Activated T-cell treated with anti-CD3 and anti-CD28 coated beads, Interleukin-2, amount 50 U/mL, for 4 hours (primary cell): ENCODE data around the gene POLR2M. TPM values are rescaled to one million over a fixed set of nuclear protein-coding genes. Genes with fewer than 3 reads are reported as not detected.
A peak's percentile ranks its signal among the peaks of the same experiment; 100 is the strongest.

Source experiments
- ATAC-seq, 2 donors: fragments of 200-7000 bp; cut with Tn5 transposase; one replicate each; pipeline ENCODE4 v1.10.0; 2021
- DNase-seq: peaks from one replicate; pipeline ENCODE4 v3.0.0-alpha.2; 2020
- H3K27me3 Mint-ChIP-seq: one replicate; pipeline ENCODE4 v1.8.0; 2021; ENCODE audit warnings: low read depth, mixed read lengths
- H3K36me3 Mint-ChIP-seq: one replicate; pipeline ENCODE4 v1.8.0; 2022; ENCODE audit warnings: mixed read lengths; ENCODE audit not compliant: insufficient read depth
- H3K4me1 Mint-ChIP-seq: one replicate; pipeline ENCODE4 v1.8.0; 2021; ENCODE audit warnings: low read depth, mixed read lengths
- H3K4me3 Mint-ChIP-seq: one replicate; pipeline ENCODE4 v1.8.0; 2021; ENCODE audit warnings: mild to moderate bottlenecking, moderate library complexity, mixed read lengths
- H3K9me3 Mint-ChIP-seq: one replicate; pipeline ENCODE4 v1.8.0; 2021; ENCODE audit warnings: mixed read lengths
- total RNA-seq, 3 donors: library from RNA; stranded (reverse); gene quantifications; one replicate each; pipeline ENCODE4 v1.2.1, GENCODE V29; 2021

The POLR2M gene
- total RNA-seq, result 10 to 100 TPM; 69.4 to 80.3 (median 74.1) TPM

DNA sequence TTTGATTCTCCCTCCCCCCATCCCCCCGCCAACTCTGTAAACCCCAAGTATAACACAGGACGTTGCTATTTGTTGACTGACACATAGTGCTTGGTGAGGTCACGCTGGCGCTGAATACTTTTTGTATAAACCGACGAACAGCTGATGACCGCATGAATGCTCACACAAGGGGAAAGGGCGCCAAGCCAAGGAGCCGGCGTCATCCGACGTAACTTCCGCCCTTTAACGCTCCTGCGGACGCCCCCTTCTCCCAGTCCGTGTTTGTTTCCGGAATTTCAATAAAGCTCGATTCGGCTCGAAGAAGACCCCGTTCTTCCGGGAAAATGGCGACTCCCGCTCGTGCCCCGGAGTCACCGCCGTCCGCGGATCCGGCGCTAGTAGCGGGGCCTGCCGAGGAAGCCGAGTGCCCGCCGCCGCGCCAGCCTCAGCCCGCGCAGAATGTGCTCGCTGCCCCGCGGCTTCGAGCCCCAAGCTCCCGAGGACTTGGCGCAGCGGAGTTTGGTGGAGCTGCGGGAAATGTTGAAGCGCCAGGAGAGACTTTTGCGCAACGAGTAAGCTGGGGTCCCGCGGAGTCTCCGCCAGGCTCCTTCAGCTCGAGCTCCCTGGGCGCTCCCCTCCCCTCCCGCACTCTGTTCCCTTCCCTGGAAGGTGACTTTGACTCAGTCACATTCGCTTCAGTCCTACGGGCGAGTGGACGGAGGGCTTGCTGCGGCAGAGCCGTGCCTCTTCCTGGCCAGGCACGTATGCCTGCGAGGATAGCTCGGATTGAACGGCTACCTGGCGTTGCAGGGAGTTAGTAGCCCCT, at the start of gene POLR2M:
TSS of gene POLR2M (plus strand) at position 310 of the 805 bp plus-strand sequence. CDS start at position 439, 129 bp downstream.
- Mint-ChIP-seq H3K4me1 (peaks cover 74% of the 10 kb centered on the region), H3K9me3 (no peaks in the 10 kb centered on the region), H3K36me3 (peaks cover 22% of the 10 kb centered on the region), H3K4me3 (peak within 1 kb of the TSS; percentile 94), H3K27me3 (no peaks in the 10 kb centered on the region)
- peak; percentile 94 for ATAC-seq
- DNase-seq, result peak; percentile 85

DNA sequence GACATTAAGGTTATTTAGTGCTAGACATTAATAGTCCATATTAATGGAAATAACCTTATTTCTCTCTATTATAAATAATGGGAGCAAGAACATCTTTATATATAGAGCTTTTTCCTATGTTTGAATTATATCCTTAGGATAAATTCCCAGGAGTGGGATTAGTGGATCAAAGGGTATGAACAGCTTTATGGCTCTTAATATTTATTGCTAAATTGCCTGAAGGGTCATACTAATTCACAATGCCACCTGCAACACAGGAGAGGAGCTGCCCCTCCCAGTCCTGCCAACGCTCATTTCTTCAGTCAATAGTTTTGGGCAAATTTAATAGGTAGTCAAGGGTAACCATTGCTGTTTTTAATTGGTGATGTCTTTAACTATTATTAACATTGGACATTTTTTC, 48.9 kb upstream of the POLR2M start:
- Mint-ChIP-seq H3K4me3 (no peak overlapping the region), H3K9me3 (no peaks in the 10 kb centered on the region)
- DNase-seq, result no peak

DNA sequence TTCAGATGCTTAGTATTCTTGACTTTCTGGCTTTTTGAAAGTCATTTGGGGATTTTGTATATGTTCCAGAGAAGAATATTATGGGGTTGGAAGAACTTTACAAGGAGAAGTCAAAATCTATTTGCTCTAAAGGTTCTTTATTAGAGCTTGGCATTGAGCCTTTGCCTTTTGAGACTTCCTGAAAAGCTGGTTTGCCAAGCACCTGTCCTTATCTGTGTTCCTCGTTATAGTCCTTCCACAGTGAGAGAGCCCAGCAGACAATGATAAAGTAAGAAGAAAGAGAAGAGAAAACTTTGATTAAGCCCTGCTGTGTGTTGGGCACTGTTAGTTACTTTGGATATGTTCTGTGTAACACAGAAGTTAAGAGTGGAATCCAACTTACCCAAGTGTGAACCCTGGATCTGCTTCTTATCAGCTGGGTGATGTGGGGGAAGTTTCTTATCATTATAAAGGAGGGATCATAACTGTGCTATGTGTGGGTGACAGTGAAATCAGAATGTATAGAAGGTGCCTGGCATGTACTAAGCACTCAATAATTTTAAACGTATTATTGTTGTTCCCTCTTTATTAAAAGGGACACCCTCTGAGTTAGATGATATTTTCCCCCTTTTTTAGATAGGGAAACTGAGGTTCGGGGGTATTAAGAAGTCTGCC, 44.3 kb upstream of the POLR2M start:
- Mint-ChIP-seq H3K4me3 (no peak overlapping the region), H3K9me3 (no peaks in the 10 kb centered on the region), H3K27me3 (peaks cover 7% of the 10 kb centered on the region), H3K4me1 (no peaks in the 10 kb centered on the region), H3K36me3 (no peaks in the 10 kb centered on the region)
- ATAC-seq, result no peak
- DNase-seq, result no peak

More for the DNA sequence above, 48.9 kb upstream of the POLR2M start:
- peaks cover 7% of the 10 kb centered on the region for H3K27me3 Mint-ChIP-seq
- H3K36me3 Mint-ChIP-seq, result no peaks in the 10 kb centered on the region
- no peak for ATAC-seq
- H3K4me1 Mint-ChIP-seq, result no peaks in the 10 kb centered on the region

DNA sequence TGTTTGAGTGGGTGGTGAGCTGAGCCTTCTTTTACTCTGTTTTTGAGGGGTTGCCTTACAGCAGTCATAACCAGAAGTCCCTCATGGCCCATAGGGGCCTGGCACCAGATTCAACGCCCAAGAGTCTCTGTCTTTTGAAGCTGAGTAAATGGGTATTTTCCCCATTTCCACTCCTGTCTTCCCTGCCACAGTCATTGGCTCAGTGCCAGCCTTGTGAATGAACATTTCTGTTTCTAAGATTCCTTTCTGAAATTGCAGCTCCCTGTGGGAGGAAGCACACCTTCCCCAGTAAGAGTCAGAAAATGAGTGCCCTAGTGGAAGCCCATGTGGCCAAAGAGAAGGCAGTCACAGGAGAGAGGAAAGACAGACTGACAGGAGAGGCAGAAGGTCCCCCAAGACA, 43.7 kb upstream of the POLR2M start:
- DNase-seq, result no peak
- H3K27me3 Mint-ChIP-seq, result peaks cover 9% of the 10 kb centered on the region
- H3K4me1 Mint-ChIP-seq, result peaks cover 1% of the 10 kb centered on the region
- ATAC-seq, result no peak
- no peaks in the 10 kb centered on the region for H3K36me3 Mint-ChIP-seq
- no peak overlapping the region for H3K4me3 Mint-ChIP-seq
- no peaks in the 10 kb centered on the region for H3K9me3 Mint-ChIP-seq

DNA sequence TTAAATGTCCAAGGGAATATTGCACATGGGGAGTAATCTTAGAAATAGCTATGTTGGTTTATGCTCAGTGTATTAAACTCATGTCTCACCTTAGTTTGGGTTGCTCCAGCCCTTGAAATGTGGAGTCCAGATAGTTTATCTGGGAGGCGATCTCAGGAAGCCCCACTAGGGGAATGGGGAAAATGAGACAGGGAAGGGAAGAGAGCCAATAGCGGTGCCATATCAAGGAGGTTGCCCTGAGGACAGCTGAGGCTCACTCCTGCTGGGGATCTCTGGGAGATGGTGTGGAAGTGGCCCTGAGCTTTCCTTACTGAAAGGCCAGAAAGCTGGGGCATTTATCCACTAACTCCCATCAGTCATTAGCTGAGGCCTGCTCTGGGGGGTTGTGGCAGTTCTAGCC, 43.3 kb upstream of the POLR2M start:
- Mint-ChIP-seq H3K4me3 (no peak overlapping the region), H3K36me3 (no peaks in the 10 kb centered on the region), H3K9me3 (no peaks in the 10 kb centered on the region), H3K4me1 (peaks cover 2% of the 10 kb centered on the region), H3K27me3 (peaks cover 8% of the 10 kb centered on the region)
- DNase-seq, result no peak
- no peak for ATAC-seq

DNA sequence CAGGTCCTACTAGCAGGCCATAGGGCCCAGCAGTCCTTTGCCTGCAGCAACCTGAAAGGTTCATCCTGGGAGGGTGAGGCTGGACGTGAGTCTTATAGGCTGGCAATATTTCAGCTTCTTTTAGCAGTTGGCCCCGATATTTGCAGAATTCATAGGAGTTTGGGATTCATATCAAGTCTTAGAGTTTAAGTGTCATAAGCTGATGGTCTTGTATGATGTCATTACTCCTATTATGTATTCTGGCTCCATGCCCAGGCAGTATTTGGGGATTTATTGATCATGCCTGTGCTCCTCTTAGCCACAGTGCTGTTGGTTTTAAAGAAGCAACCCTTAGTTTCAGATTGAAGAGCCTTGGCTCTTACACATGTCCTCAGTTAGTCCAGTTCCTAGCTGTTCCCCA, 41.3 kb upstream of the POLR2M start:
- no peaks in the 10 kb centered on the region for H3K9me3 Mint-ChIP-seq
- DNase-seq (no peak), ATAC-seq (no peak)
- peaks cover 2% of the 10 kb centered on the region for H3K4me1 Mint-ChIP-seq
- no peak overlapping the region for H3K4me3 Mint-ChIP-seq
- no peaks in the 10 kb centered on the region for H3K36me3 Mint-ChIP-seq
- H3K27me3 Mint-ChIP-seq, result peaks cover 5% of the 10 kb centered on the region

DNA sequence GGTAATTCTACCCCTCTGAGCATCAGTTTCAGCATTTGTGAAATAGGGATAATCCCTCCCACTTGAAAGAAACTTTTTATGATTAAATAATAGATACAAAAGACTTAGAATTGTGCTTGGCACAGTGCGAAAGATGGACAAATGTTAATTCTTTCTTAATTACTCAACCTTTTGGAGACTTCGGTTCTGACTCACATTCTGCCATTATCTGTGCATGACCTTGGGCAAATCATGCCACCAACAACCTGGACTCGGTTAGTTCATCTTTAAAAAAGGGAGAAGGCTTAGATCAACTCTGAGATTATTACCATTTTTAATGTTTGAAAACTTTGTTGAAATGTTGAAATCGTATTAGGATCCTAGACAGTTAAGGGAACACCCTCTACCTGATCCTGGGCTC, 40.6 kb upstream of the POLR2M start:
- no peaks in the 10 kb centered on the region for H3K9me3 Mint-ChIP-seq
- ATAC-seq (no peak), DNase-seq (no peak)
- peaks cover 5% of the 10 kb centered on the region for H3K27me3 Mint-ChIP-seq
- H3K4me1 Mint-ChIP-seq, result peaks cover 2% of the 10 kb centered on the region
- H3K4me3 Mint-ChIP-seq, result no peak overlapping the region
- no peaks in the 10 kb centered on the region for H3K36me3 Mint-ChIP-seq

DNA sequence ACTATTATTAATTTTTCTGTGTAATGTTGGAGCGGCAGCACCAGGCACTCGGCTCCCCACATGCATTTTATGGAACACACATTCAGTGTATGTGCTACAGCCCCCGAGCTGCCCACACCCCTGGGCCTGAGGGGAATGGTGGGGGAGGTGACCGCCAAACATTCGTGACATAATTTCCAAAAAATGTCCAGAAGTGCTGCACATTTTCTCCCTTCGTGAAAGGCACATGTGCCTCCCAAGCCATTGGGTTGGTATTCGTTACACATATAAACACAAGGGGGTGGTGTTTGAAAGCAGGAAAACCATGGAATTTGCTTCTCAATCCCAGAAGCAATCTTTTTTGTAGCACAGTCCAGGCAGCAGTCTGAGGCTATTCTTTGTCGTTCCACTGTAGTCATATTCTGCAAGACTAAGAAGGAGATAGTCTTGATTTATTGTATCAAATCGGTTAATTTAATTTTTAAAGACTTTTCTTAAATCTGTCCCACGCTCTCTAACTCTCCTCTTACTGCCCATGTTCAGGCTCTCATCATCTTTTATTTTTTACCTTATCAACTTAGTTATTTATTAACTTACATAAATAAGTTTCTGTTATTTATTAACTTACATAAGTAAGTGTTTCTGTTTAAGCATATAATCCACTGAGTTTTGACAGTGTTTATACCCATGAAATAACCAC, 39.2 kb upstream of the POLR2M start:
- no peaks in the 10 kb centered on the region for H3K36me3 Mint-ChIP-seq
- H3K27me3 Mint-ChIP-seq, result peaks cover 4% of the 10 kb centered on the region
- H3K9me3 Mint-ChIP-seq, result peaks cover 4% of the 10 kb centered on the region
- no peak overlapping the region for H3K4me3 Mint-ChIP-seq
- H3K4me1 Mint-ChIP-seq, result peaks cover 2% of the 10 kb centered on the region
- DNase-seq (no peak), ATAC-seq (no peak)

DNA sequence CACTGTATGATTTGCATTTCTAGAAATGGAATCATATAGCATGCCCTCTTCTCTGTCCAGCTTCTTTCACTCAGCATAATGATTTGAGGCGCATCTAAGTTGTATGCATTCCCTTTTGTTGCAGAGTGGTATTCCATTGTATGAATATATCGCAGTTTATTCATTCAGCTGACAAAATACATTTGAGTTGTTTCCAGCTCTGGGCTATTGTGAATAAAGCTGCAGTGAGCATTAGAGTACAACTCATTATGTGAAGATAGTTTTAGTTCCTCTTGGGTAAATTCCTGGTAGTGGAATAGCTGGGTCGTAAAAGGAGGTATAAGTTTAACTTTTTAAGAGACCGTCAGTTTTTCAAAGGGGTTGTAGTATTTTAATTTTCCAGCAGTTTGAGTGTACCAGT, 38.5 kb upstream of the POLR2M start:
- ATAC-seq (no peak), DNase-seq (no peak)
- no peak overlapping the region for H3K4me3 Mint-ChIP-seq
- no peaks in the 10 kb centered on the region for H3K36me3 Mint-ChIP-seq
- H3K4me1 Mint-ChIP-seq, result peaks cover 2% of the 10 kb centered on the region
- peaks cover 4% of the 10 kb centered on the region for H3K27me3 Mint-ChIP-seq
- H3K9me3 Mint-ChIP-seq, result peaks cover 4% of the 10 kb centered on the region

DNA sequence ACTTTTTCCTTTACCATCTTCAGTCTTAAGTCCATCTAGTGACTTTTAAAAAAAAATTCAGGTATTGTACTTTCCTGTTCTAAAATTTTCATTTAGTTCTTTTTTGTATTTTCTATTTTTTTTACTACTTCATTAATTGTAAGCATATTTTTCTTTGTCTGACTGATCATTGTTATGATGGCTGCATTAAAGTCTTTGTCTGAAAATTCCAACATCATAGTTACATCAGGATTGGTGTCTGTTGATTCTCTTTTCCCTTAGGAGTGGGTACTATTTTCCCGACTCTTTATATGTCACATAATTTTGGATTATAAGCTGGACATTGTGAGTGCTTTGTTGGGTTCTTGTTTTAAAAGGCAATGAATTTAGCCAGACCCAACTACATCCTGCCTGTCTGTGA, 34.9 kb upstream of the POLR2M start:
- peaks cover 4% of the 10 kb centered on the region for H3K9me3 Mint-ChIP-seq
- H3K36me3 Mint-ChIP-seq, result no peaks in the 10 kb centered on the region
- H3K27me3 Mint-ChIP-seq, result peaks cover 13% of the 10 kb centered on the region
- H3K4me1 Mint-ChIP-seq, result peaks cover 2% of the 10 kb centered on the region
- no peak for DNase-seq
- ATAC-seq, result no peak
- H3K4me3 Mint-ChIP-seq, result no peak overlapping the region

DNA sequence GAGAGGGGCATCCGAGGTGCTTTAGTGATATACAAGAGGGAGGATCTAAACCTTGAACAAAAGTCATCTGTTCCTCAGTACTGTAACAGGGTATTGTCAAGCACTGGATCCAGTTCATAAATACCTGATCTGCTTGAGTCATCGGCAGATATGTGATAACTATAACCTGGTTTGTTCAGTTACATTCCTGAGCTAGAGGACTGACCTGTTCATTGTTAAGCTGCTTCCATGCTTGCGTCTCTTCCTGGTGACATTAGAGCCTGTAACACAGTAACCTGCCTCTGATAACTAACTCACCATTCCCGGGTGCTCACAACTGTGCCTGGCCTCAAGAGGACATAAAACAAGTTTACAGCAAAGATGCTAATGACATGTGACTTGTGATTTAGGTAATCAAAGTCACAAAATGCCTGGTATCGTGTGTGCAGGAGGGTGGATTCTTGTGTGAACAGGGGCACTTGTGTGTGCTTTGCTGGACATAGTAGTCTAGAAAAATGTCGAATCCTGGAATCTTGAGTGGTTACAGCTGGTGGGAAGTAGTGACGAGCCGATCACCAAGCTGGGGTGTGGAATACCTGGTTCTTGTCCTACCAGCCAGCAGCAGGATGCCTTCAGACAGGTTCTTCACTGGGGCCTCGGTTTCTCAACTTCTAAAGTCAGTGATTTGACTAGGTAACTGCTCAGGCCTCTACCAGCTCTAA, 30.9 kb upstream of the POLR2M start:
- Mint-ChIP-seq H3K27me3 (peaks cover 10% of the 10 kb centered on the region), H3K4me3 (no peak overlapping the region)

DNA sequence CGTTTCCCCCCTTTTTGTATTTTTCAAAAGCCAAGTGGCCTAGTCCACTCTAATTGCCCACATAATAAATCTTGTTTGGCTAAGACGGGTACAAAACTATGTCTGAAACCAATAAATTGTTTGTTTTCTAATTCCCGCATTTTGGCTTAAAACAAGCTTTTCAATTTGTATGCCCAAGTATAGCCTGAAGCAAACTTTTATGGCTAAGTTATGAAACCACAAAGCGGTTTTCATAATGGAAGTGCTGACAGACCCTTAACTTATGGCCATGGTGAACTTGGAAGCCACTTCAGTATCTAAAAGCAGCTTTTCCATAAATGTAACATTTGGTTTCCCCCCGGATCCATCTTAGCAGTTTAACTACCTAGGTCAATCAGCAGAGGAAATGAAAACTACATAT, 29.9 kb upstream of the POLR2M start:
- H3K36me3 Mint-ChIP-seq, result no peaks in the 10 kb centered on the region
- peaks cover 4% of the 10 kb centered on the region for H3K9me3 Mint-ChIP-seq
- H3K4me1 Mint-ChIP-seq, result peaks cover 4% of the 10 kb centered on the region
- no peak for DNase-seq
- ATAC-seq, result no peak
- peaks cover 9% of the 10 kb centered on the region for H3K27me3 Mint-ChIP-seq
- H3K4me3 Mint-ChIP-seq, result no peak overlapping the region

More for the DNA sequence above, 30.9 kb upstream of the POLR2M start:
- DNase-seq (no peak), ATAC-seq (no peak)
- peaks cover 4% of the 10 kb centered on the region for H3K9me3 Mint-ChIP-seq
- no peaks in the 10 kb centered on the region for H3K36me3 Mint-ChIP-seq
- peaks cover 4% of the 10 kb centered on the region for H3K4me1 Mint-ChIP-seq

DNA sequence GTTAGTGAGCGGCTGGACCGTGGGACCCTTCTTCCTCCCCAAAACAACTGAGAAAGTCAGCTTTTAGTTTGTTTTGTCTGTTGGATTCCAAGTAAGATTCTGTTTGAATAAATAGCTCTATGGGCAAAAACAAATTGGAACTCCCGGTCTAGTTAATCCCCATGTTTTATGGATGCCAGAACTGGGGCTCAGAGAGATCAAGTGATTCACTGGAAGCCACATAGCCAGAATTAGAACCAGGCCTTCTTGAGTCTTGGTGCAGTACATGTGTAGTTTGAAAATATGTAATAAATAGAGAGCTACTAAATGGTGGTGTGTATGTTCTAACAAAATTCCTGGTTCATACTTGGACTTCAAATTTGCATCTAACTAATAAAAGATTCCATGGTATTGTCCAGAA, 29.3 kb upstream of the POLR2M start:
- H3K27me3 Mint-ChIP-seq, result peaks cover 12% of the 10 kb centered on the region
- no peak for DNase-seq
- H3K36me3 Mint-ChIP-seq, result no peaks in the 10 kb centered on the region
- peaks cover under 1% of the 10 kb centered on the region for H3K9me3 Mint-ChIP-seq
- no peak overlapping the region for H3K4me3 Mint-ChIP-seq
- no peak for ATAC-seq
- H3K4me1 Mint-ChIP-seq, result peaks cover 4% of the 10 kb centered on the region

DNA sequence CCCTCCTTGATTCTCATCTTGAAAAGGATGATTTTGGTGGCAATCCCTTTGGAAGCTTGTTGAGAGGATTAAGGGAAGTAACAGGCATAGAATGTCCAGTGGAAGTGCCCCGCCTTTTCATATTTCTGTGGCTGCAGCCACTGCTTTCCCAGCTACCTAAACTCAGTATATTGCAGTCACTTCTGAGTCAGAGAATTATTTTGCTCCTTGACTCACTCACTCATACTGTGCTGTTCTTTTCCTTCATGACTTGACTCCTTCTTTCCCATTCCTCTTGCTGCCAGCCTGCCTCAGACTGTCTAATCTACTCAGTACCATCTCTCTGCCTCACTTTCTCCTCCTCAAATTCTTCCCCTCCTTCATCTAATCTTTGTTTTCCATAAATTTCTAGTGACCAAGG, 26.5 kb upstream of the POLR2M start:
- Mint-ChIP-seq H3K4me1 (peaks cover 4% of the 10 kb centered on the region), H3K27me3 (peaks cover 9% of the 10 kb centered on the region), H3K4me3 (no peak overlapping the region), H3K36me3 (no peaks in the 10 kb centered on the region), H3K9me3 (no peaks in the 10 kb centered on the region)
- ATAC-seq (no peak), DNase-seq (no peak)
